AG09319 (cell line): ENCODE results near the gene TDRD3.

Experiments
- DNase-seq: peaks from one replicate; pipeline ENCODE4 v3.0.0-alpha.2; 2010; ENCODE audit warnings: low read depth; ENCODE audit errors: extremely low read depth
- TF ChIP-seq, protein P1 (sequence below): IDR thresholded peaks from 2 replicates; pipeline ENCODE4 v1.5.1; 2011; ENCODE audit warnings: low read depth, mild to moderate bottlenecking, inconsistent platforms, low read length, moderate library complexity

TDRD3 gene

DNA sequence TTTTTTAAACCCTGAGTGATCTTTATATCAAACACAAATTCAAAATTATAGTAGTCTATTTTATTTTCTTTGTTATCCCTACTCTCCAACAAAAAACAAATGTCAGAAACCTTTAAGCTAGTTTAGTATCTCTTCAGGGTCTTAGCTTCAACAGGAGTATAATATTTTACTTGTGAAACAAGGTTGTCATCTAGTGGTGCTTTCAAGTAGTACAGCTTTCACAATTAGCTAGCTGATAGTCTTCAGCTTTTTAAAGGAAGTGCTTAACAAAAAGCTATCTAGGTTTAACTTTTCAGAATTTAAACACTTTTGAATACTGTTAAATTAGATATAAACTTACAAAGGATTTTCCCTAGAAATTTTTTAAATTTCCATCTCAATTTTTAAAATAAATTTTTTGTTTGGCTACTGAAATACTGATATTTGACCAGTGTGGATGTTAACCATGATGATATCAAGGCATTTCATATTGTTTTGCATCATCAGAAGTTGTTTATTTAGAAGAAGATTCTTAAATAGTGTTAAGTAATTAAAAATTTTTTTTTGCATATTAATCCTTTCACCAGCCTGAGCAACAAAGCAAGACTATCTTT is 34.2 kb downstream of the TDRD3 start:
- TF ChIP-seq, protein P1, sequence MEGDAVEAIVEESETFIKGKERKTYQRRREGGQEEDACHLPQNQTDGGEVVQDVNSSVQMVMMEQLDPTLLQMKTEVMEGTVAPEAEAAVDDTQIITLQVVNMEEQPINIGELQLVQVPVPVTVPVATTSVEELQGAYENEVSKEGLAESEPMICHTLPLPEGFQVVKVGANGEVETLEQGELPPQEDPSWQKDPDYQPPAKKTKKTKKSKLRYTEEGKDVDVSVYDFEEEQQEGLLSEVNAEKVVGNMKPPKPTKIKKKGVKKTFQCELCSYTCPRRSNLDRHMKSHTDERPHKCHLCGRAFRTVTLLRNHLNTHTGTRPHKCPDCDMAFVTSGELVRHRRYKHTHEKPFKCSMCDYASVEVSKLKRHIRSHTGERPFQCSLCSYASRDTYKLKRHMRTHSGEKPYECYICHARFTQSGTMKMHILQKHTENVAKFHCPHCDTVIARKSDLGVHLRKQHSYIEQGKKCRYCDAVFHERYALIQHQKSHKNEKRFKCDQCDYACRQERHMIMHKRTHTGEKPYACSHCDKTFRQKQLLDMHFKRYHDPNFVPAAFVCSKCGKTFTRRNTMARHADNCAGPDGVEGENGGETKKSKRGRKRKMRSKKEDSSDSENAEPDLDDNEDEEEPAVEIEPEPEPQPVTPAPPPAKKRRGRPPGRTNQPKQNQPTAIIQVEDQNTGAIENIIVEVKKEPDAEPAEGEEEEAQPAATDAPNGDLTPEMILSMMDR: peak; percentile 92
- DNase-seq: peak; percentile 40

DNA sequence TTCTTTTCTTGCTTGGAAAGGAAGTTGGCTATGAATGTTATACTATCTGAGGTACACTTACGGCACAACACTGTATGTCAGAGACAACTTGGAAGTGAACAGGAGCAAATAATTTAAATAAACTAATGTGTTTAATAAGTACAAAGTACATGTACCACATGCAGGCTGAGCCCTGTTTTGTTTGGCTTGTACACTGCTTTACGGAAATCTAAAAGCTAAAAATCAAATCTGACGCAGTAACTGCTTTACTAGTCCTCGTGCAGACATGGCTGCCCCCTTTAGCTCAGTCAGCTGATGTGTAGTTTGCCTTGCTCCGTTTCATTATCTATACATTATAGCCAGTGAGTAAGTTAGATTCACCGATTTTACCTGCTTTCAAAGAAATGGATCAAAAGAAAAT is 36.5 kb downstream of the TDRD3 start:
- TF ChIP-seq, protein P1: no peak
- DNase-seq: no peak

DNA sequence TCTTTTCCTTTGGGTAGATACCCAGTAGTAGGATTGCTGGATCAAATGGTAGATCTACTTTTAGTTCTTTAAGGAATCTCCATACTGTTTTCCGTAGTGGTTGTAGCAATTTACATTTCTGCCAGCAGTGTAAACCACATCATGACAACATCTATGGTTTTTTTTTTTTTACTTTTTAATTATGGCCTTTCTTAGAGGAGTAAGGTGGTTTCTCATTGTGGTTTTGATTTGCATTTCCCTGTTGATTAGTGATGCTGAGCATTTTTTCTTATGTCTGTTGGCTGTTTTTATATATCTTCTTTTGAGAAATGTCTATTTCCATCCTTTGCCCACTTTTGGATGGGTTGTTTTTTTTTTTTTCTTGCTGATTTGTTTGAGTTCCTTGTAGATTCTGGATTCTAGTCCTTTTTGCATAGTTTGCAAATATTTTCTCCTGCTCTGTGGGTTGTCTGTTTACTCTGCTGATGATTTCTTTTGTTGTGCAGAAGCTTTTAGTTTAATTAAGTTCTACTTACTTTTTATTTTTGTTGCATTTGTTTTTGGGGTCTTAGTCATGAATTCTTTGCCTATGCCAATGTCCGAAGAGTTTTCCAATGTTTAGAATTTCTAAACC is 38.8 kb downstream of the TDRD3 start:
- no peak for DNase-seq
- TF ChIP-seq, protein P1: no peak

DNA sequence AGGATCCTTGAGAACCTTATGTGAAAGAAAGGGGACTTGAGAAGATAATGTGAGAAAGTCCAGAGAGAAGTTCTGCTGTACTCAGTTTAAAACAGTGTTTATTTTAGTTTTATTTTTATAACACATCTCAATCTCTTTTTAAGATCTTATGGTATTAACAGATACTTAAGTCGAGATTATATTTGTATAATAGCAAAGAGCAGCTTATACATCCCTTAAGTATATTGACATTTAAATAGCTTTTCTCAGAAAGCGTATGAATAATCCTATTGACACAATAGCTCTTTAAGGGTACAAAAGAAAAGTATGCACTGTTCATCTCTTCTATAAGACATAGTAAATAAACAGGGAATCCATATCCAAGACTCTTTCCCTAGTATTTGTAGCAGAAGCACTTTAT is 42.2 kb downstream of the TDRD3 start:
- TF ChIP-seq, protein P1: no peak

GRCh38 chr13:60441761-60442160 is 44.7 kb downstream of the TDRD3 start:
- TF ChIP-seq, protein P1: no peak
- no peak for DNase-seq

More for the DNA sequence above, 42.2 kb downstream of the TDRD3 start:
- DNase-seq: no peak

DNA sequence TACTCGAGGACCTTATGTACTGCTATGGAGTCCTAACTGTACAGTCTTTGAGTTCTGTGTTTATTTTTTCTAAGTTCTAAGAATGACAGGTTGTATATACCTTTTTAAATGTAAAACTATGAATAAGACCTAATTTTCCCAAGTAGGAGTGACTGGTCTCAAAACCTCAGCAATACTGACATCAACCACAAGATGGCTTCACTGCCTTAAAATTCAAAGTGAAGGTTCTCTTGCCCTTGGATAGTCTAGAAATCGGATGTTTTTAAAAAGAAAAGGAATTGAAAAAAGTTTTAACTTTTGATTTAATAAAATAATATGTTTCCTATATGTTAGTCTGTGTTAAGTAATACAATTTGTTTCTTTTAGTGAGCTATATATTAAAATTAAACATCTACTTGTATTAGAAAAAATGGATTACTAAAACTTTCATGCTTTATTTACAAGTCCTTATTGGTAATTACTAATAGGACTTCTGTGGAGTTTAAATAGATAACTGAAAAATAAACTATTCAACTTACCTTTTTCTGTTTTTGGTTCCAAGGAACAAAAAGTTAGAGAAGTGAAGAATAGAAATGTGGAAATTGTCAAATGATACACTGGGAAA is 52.0 kb downstream of the TDRD3 start:
- TF ChIP-seq, protein P1: peak; percentile 78

GRCh38 chr13:60453490-60453889 is 56.5 kb downstream of the TDRD3 start:
- DNase-seq: no peak
- TF ChIP-seq, protein P1: no peak

More for the DNA sequence above, 52.0 kb downstream of the TDRD3 start:
- peak; percentile 3 for DNase-seq
